GM19324 (cell line): ENCODE results near the gene EPHA6.

Experiments
- ATAC-seq: cut with Tn5 transposase; IDR thresholded peaks from one replicate; pipeline ENCODE4 v1.9.1; 2021; ENCODE audit warnings: mild to moderate bottlenecking, moderate library complexity; ENCODE audit not compliant: unreplicated experiment, low FRiP score

EPHA6 gene

GRCh38 chr3:96813820-96814650, at the start of gene EPHA6:
TSS of gene EPHA6 (plus strand) at chr3:96814594.
- ATAC-seq: no peak

DNA sequence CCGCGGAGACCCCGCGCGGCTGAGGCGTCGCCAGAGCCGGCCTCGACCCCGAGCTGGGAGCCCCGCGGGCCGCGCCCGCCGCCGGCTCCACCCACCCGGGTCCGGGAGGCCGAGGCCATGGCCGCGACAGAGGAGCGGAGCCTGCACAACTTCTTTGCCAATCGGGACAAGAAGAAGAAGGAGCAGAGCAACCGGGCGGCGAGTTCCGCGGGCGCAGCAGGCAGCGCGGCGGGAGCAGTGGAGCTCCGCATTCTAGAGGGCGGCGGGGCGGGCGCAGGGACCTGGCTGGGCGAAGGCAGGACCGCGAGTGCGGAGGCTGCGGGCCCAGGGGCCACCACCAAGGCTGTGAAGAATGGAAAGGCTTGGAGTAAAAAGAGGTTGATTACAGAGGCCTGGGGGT, 37.6 kb upstream of the EPHA6 start:
- no peak for ATAC-seq

- no peak for ATAC-seq
These were observed 34.6 kb upstream of the EPHA6 start for GRCh38 chr3:96779810-96780209.

DNA sequence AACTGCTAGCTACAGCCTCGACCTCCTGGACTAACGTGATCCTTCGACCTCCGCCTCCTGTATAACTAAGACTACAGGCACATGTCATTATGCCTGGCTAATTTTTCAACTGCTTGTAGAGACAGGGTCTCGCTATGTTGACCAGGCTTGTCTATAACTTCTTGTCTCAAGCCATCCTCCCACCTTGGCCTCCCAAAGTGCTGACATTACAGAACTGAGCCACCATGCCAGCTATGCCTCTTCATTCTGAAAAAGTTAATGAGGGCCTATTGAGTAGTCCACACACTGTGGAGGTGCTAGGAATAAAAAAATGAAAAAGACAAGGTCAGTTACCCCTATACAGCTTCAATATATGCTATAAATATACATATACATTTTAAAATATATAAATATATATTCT, 18.3 kb upstream of the EPHA6 start:
- no peak for ATAC-seq

- no peak for ATAC-seq
These were observed 10.5 kb upstream of the EPHA6 start for GRCh38 chr3:96803870-96804269.

- no peak for ATAC-seq
These were observed 8.1 kb upstream of the EPHA6 start for GRCh38 chr3:96806341-96806740.

- peak; percentile 98 for ATAC-seq
These were observed 1.1 kb upstream of the EPHA6 start for GRCh38 chr3:96813134-96813819.

DNA sequence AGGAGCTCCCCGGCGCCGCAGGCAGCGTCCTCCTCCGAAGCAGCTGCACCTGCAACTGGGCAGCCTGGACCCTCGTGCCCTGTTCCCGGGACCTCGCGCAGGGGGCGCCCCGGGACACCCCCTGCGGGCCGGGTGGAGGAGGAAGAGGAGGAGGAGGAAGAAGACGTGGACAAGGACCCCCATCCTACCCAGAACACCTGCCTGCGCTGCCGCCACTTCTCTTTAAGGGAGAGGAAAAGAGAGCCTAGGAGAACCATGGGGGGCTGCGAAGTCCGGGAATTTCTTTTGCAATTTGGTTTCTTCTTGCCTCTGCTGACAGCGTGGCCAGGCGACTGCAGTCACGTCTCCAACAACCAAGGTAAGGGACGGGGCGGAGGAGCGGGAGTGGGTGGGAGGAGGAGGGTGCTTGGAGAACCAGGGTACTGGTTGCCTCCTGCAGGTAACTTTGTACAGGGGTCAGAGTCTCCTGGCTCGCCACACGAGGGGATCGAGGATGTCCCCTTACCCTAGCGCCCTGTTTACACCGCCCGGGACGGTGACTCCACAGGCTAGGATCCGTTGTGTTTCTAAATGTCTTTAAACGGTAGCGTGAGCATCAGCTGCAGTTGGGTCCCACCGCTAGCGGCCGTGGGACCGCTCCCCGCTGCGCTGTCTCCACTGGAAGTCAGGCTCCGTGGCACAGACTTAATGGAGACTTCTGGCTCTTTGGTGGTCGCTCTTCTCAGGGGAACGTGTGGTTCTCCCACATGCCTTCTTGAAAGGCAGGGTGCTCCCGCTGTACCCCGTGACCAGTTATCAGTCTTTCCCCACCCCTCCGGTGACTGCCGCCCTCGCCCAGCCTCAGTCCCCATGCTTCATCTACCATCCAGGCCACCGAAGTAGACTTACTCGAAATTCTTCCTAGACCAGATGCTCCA, 515 bp downstream of the EPHA6 start:
- ATAC-seq: no peak

- ATAC-seq: no peak
These were observed 16.8 kb downstream of the EPHA6 start for GRCh38 chr3:96831175-96831574.

DNA sequence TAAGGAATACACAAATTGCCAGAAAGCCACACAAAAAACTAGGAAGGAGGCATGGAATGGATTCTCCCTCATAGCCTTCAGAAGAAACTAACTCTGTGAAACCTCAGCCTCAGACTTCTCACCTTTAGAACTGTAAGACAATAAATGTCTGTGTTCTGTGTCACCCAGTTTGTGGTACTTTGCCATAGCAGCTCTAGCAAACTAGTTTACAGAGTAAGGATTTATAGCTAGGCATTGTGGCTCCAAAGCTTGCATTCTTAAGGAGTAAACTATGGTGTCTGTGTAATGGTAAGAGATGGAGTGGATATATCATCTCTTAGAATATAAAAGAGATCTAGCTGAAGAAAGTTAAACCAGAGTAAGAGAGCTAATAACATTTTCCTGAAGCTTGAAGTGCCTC, 18.9 kb downstream of the EPHA6 start:
- ATAC-seq: no peak

GRCh38 chr3:96836153-96836915, 21.9 kb downstream of the EPHA6 start:
- no peak for ATAC-seq

DNA sequence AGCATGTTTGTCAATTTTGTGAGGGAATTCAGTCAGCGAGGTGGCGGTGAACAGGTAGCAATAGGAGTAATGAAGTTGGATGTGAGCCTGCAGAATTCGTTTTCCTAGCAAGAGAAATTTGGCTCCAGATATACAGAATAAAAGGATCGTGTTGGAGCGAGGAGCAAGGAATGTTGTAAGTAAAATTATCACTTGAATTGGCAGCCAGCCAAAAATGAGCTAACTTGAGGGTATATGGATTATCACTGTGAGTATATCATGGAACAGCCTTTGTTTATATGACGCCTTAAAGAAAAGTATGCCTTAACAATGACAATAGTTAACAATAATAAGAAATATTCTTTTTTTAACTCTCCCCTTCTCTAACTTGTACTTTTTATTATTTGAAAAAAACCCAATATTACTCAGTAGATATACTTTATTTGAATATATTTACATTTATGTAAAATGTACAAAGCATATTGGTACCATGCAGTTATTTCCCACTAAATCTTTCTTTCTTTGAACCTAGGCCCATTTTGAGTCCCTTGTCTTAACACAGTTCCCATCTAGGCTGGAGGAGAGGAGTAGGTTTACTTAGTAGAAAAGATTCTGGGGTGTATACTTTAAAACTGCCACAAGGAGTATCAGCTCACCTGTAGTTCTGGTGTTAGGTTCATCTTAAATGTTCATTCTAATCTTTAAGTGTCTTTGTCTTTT, 29.3 kb downstream of the EPHA6 start:
- ATAC-seq: no peak

- ATAC-seq: no peak
These were observed 29.8 kb downstream of the EPHA6 start for GRCh38 chr3:96844204-96844514.

GRCh38 chr3:96852849-96853248, 38.5 kb downstream of the EPHA6 start:
- ATAC-seq: no peak

GRCh38 chr3:96860882-96861281, 46.5 kb downstream of the EPHA6 start:
- ATAC-seq: no peak

DNA sequence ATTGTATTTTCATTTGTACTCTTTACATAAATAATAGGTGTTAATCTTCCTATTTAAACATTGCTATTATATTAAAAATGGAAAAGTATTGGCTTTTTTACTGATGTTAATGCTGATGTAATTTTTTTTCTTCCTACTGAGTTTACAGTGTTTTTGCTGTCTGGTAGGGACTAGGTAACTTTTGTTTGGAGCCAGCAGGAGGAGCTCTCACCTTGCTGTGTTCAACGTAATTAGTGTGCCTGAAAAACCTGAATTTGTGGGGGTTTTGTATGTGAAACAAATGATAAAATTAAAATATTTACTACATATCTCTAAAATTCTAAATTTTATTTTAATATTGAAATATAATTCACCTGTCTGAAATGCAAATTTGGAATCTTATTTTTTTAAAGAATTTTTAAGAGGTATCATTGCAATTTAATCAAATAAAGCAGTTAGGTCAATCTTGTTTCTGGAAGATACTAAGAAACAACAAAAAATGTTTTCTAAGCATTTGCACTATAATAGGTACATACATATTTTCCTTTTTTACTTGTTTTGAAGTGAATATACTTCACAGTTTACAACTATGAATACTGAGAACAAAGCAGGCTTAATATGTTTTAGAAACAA, 48.8 kb downstream of the EPHA6 start:
- no peak for ATAC-seq

GRCh38 chr3:96865605-96866004, 51.2 kb downstream of the EPHA6 start:
- ATAC-seq: no peak

- no peak for ATAC-seq
These were observed 54.9 kb downstream of the EPHA6 start for GRCh38 chr3:96869316-96869715.

DNA sequence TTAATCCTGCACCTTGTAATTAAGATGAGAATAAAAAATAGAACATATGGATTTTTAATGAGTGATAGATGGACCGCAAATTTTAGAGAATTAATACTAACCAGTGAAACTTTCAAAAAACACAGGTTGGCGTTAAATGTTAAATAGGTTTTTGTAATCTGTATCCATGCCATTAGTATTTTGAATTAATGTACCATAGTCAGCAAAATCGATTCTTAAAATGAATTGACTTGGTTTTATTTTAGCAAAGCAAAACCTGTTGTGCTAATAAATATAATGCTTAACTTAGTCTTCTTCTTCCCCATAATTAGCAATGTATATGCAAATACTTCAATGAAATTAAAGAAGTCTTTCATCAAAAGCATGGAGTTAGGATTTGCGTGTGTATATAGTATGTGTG, 63.1 kb downstream of the EPHA6 start:
- no peak for ATAC-seq
